Motor neuron (in vitro differentiated cells): Measurements from ENCODE around the gene TXNRD1. TPM values are rescaled to one million over a fixed set of nuclear protein-coding genes. Genes with fewer than 3 reads are reported as not detected.
"Not testable (repeated sequence)": the region's sequence is repeated elsewhere in the genome, so short reads cannot be mapped to it uniquely, and the experiment has no call there.

Experiments used
- ATAC-seq, 8 experiments: fragments of 200-7000 bp; cut with Tn5 transposase; replicated peaks in 6 of 8; 2 replicates each; pipeline ENCODE4 v1.8.0; 2021; ENCODE audit warnings: mild to moderate bottlenecking in 8 of 8, moderate library complexity in 8 of 8
- H3K27ac ChIP-seq, 2 donors: fragments of 250-450 bp; sonication (Bioruptor Pico); 2 replicates each; pipeline ENCODE4 v1.9.0; 2021; ENCODE audit warnings: antibody characterized with exemption in 2 of 2, mild to moderate bottlenecking in 2 of 2, moderate library complexity in 1 of 2
- H3K4me1 ChIP-seq, 2 donors: fragments of 250-450 bp; sonication (Bioruptor Pico); replicated peaks in 1 of 2; 2 replicates each; pipeline ENCODE4 v1.6.1; 2021; ENCODE audit warnings: antibody characterized with exemption in 2 of 2, mild to moderate bottlenecking in 2 of 2, moderate library complexity in 1 of 2
- H3K4me3 ChIP-seq, 5 donors: fragments of 250-450 bp; sonication (Bioruptor Pico); 2 replicates each; pipeline ENCODE4 v1.9.0; 2021; ENCODE audit warnings: antibody characterized with exemption in 5 of 5, mild to moderate bottlenecking in 5 of 5, moderate library complexity in 4 of 5
- WGBS, 10 experiments: fragments of 450-650 bp; shearing (Covaris generic); methylation state at CpG; one replicate each; pipeline ENCODE4 v1.0.0; 2022; 5-methylcytosine and 5-hydroxymethylcytosine counted together
- in situ Hi-C, 9 experiments: fragments of 400-800 bp; cut with MboI; loops; one replicate each; pipeline ENCODE4 v1.15.0; 2021; ENCODE audit warnings: low sequenced_read_pairs in 9 of 9, low pct_unique_long_range_greater_than_20kb in 2 of 9; ENCODE audit not compliant: unreplicated experiment in 9 of 9
- total RNA-seq, 8 experiments: library from RNA; unstranded; fragments of 300-600 nt; gene quantifications; 2 replicates each; pipeline versions ENCODE4 v1.2.3 to v1.2.4, GENCODE V29; 2022

The TXNRD1 gene
- total RNA-seq, 8 experiments from 2014 or later = 42.8 to 219 (median 87.5) TPM

GRCh38 chr12:104249017-104249416 is 33.4 kb downstream of the TXNRD1 start:
- no peak for ATAC-seq
- Histone ChIP-seq H3K4me3 (no peak overlapping the region), H3K4me1 (no peaks in the 10 kb centered on the region), H3K27ac (no peak overlapping the region)
- WGBS, 10 experiments = 71 to 100% (median 100%) methylated on average over 1 to 3 of the region's 3 CpGs; no CpG with 5 or more reads in 1 of the 10 experiments
- in situ Hi-C loops = no loop called here

GRCh38 chr12:104249898-104250297 is 34.3 kb downstream of the TXNRD1 start:
- H3K4me3 ChIP-seq = no peak overlapping the region
- H3K27ac ChIP-seq = no peak overlapping the region
- in situ Hi-C loops = no loop called here
- H3K4me1 ChIP-seq = no peaks in the 10 kb centered on the region
- no peak for ATAC-seq
- WGBS, 10 experiments = 73 to 100% (median 86%) methylated on average over 1 to 4 of the region's 4 CpGs

GRCh38 chr12:104250366-104251125 is 35.0 kb downstream of the TXNRD1 start:
- Histone ChIP-seq H3K4me3 (no peak overlapping the region), H3K27ac (no peak overlapping the region), H3K4me1 (no peaks in the 10 kb centered on the region)
- no peak for ATAC-seq
- in situ Hi-C loops = no loop called here
- 25 to 100% (median 76%) methylated on average over 1 to 2 of the region's 2 CpGs; no CpG with 5 or more reads in 1 of the 10 experiments for whole genome bisulfite sequencing, 10 experiments

GRCh38 chr12:104257913-104258472 is 42.4 kb downstream of the TXNRD1 start:
- in situ Hi-C loops = no loop called here
- H3K27ac ChIP-seq = no peak overlapping the region
- no peaks in the 10 kb centered on the region for H3K4me1 ChIP-seq
- no peak overlapping the region for H3K4me3 ChIP-seq
- ATAC-seq = no peak

- no peak for ATAC-seq
- Histone ChIP-seq H3K27ac (no peak overlapping the region), H3K4me3 (no peak overlapping the region), H3K4me1 (peaks cover 0 to under 1% of the 10 kb centered on the region in 2 donors)
- in situ Hi-C loops = no loop called here
- WGBS, 10 experiments = 74 to 100% (median 89%) methylated on average over 1 to 2 of the region's 2 CpGs; no CpG with 5 or more reads in 2 of the 10 experiments
Observed at GRCh38 chr12:104258476-104259067, 43.0 kb downstream of the TXNRD1 start.

- WGBS, 10 experiments = 73 to 100% (median 86%) methylated on average over 1 to 4 of the region's 4 CpGs; no CpG with 5 or more reads in 4 of the 10 experiments
- in situ Hi-C loops = no loop called here
- H3K27ac ChIP-seq = no peak overlapping the region
- H3K4me1 ChIP-seq = peaks cover 0 to 7% of the 10 kb centered on the region in 2 donors
- no peak overlapping the region for H3K4me3 ChIP-seq
- ATAC-seq = peak in 2 of 8 experiments; percentile 33 to 39
Observed at GRCh38 chr12:104263026-104263425, 47.4 kb downstream of the TXNRD1 start.

- Histone ChIP-seq H3K4me3 (no peak overlapping the region), H3K27ac (no peak overlapping the region), H3K4me1 (peaks cover 0 to 7% of the 10 kb centered on the region in 2 donors)
- WGBS, 10 experiments = 0 to 67% (median 38%) methylated on average over 1 of the region's 1 CpG; no CpG with 5 or more reads in 2 of the 10 experiments
- in situ Hi-C loops = no loop called here
- ATAC-seq = peak in 4 of 8 experiments; percentile 57 to 94 (median 89)
Observed at GRCh38 chr12:104263580-104264358, 48.2 kb downstream of the TXNRD1 start.

GRCh38 chr12:104265436-104265835 is 49.9 kb downstream of the TXNRD1 start:
- H3K4me1 ChIP-seq, ATAC-seq, H3K27ac ChIP-seq, H3K4me3 ChIP-seq, in situ Hi-C loops: not testable (repeated sequence)
- WGBS, 10 experiments = no CpG with 5 or more reads among the region's 24 CpGs

- no peaks in the 10 kb centered on the region for H3K4me1 ChIP-seq
- H3K27ac ChIP-seq = no peak overlapping the region
- no peak overlapping the region for H3K4me3 ChIP-seq
- WGBS, 10 experiments = 77 to 100% (median 93%) methylated on average over 1 to 9 of the region's 11 CpGs; no CpG with 5 or more reads in 1 of the 10 experiments
- in situ Hi-C loops = no loop called here
- ATAC-seq = no peak
Observed at GRCh38 chr12:104272938-104273337, 57.4 kb downstream of the TXNRD1 start.

GRCh38 chr12:104273503-104273902 is 57.9 kb downstream of the TXNRD1 start:
- Histone ChIP-seq H3K4me3 (no peak overlapping the region), H3K27ac (no peak overlapping the region), H3K4me1 (no peaks in the 10 kb centered on the region)
- in situ Hi-C loops = no loop called here
- no peak for ATAC-seq
- WGBS, 10 experiments = 33 to 93% (median 89%) methylated on average over 1 to 6 of the region's 11 CpGs; no CpG with 5 or more reads in 3 of the 10 experiments

- Histone ChIP-seq H3K27ac (no peak overlapping the region), H3K4me3 (no peak overlapping the region), H3K4me1 (no peaks in the 10 kb centered on the region)
- in situ Hi-C loops = no loop called here
- 17 to 91% (median 70%) methylated on average over 1 to 4 of the region's 4 CpGs; no CpG with 5 or more reads in 2 of the 10 experiments for WGBS, 10 experiments
- ATAC-seq = peak in 1 of 8 experiments; percentile 66
Observed at GRCh38 chr12:104274811-104275210, 59.2 kb downstream of the TXNRD1 start.

GRCh38 chr12:104275689-104276088 is 60.1 kb downstream of the TXNRD1 start:
- WGBS, 10 experiments = 36 to 86% (median 63%) methylated on average over 1 to 5 of the region's 5 CpGs; no CpG with 5 or more reads in 1 of the 10 experiments
- H3K4me3 ChIP-seq = no peak overlapping the region
- ATAC-seq = peak in 1 of 8 experiments; percentile 16
- H3K27ac ChIP-seq = no peak overlapping the region
- no peaks in the 10 kb centered on the region for H3K4me1 ChIP-seq
- in situ Hi-C loops = no loop called here
